Suprapubic skin (tissue), 3 donors: ENCODE data around the gene SWAP70.

Experiments
- CTCF ChIP-seq, 2 donors: fragments of 200-600 bp in 1 of 2; fragments of 450-650 bp in 1 of 2; sonication (generic) in 1 of 2; IDR thresholded peaks; one replicate each; pipeline ENCODE4 v1.5.1; 2016 to 2019; ENCODE audit warnings: antibody characterized with exemption in 2 of 2, mild to moderate bottlenecking in 1 of 2, moderate library complexity in 1 of 2
- EP300 ChIP-seq: sonication (generic); formaldehyde crosslinking; IDR thresholded peaks from one replicate; pipeline ENCODE4 v1.6.1; 2017; ENCODE audit warnings: antibody characterized with exemption

GRCh38 chr11:9708544-9708943 lies 44.7 kb downstream of the SWAP70 start:
- TF ChIP-seq EP300 (no peak), CTCF (IDR thresholded peaks at IDR 0.05) (no peak)
